Thoracic aorta (tissue), 2 donors: Measurements from ENCODE around the gene SAMHD1. TPM values are rescaled to one million over a fixed set of nuclear protein-coding genes. Genes with fewer than 3 reads are reported as not detected.
A peak's percentile ranks its signal among the peaks of the same experiment; 100 is the strongest.

Experiments
- ATAC-seq: fragments of 150-250 bp; one replicate; pipeline ENCODE4 v1.8.0; 2017; ENCODE audit warnings: low read depth; ENCODE audit not compliant: insufficient number of reproducible peaks, low FRiP score
- DNase-seq: peaks from one replicate; pipeline ENCODE4 v3.0.0-alpha.2; 2020; ENCODE audit warnings: low spot score
- H3K27ac ChIP-seq, 2 donors: fragments of 200-600 bp; sonication (generic); 1 replicate in 1 of 2; 2 replicates in 1 of 2; pipeline ENCODE4 v1.5.1; 2016; ENCODE audit warnings: mild to moderate bottlenecking in 2 of 2, moderate library complexity in 2 of 2
- H3K27me3 ChIP-seq: fragments of 200-600 bp; sonication (generic); replicated peaks from 2 replicates; pipeline ENCODE4 v1.6.0; 2016; ENCODE audit warnings: mild to moderate bottlenecking; ENCODE audit not compliant: insufficient read depth
- H3K36me3 ChIP-seq: fragments of 200-600 bp; sonication (generic); one replicate; pipeline ENCODE4 v1.5.1; 2016
- H3K4me1 ChIP-seq, 2 donors: fragments of 200-600 bp; sonication (generic); 1 replicate in 1 of 2; 2 replicates in 1 of 2; pipeline versions ENCODE4 v1.5.1 to v1.6.0; 2016; ENCODE audit warnings: low read depth in 2 of 2, mild to moderate bottlenecking in 1 of 2; ENCODE audit not compliant: control insufficient read depth in 1 of 2
- H3K4me3 ChIP-seq: fragments of 200-600 bp; sonication (generic); 2 replicates; pipeline ENCODE4 v1.5.1; 2016; ENCODE audit warnings: mild to moderate bottlenecking
- H3K9me3 ChIP-seq: fragments of 200-600 bp; sonication (generic); 2 replicates; pipeline ENCODE4 v1.5.1; 2016
- CTCF ChIP-seq: fragments of 200-600 bp; sonication (generic); IDR thresholded peaks from one replicate; pipeline ENCODE4 v1.5.1; 2019; ENCODE audit warnings: antibody characterized with exemption
- total RNA-seq, 2 donors: library from RNA; depleted of rRNA; stranded (reverse); fragments of >200 nt; gene quantifications; one replicate each; pipeline versions ENCODE4 v1.1.0 to v1.2.3, GENCODE V29; 2016

Gene SAMHD1
- total RNA-seq, 2 donors from 2014 or later: 229 to 365 TPM

- Histone ChIP-seq H3K27me3 (no peaks in the 10 kb centered on the region), H3K27ac (no peak overlapping the region), H3K9me3 (no peaks in the 10 kb centered on the region), H3K36me3 (peaks cover 31% of the 10 kb centered on the region), H3K4me3 (no peak overlapping the region), H3K4me1 (peaks cover 6 to 12% of the 10 kb centered on the region in 2 donors)
- ATAC-seq (no peak), DNase-seq (no peak)
- no peak for TF ChIP-seq CTCF
Measured at GRCh38 chr20:36888880-36889516, 62.5 kb downstream of the SAMHD1 start.

GRCh38 chr20:36887752-36888090 is 63.8 kb downstream of the SAMHD1 start:
- DNase-seq (no peak), ATAC-seq (no peak)
- Histone ChIP-seq H3K27ac (no peak overlapping the region), H3K4me3 (no peak overlapping the region), H3K9me3 (no peaks in the 10 kb centered on the region), H3K36me3 (peaks cover 20% of the 10 kb centered on the region), H3K27me3 (no peaks in the 10 kb centered on the region), H3K4me1 (peaks cover 6 to 12% of the 10 kb centered on the region in 2 donors)
- TF ChIP-seq CTCF: no peak

- no peaks in the 10 kb centered on the region for H3K9me3 ChIP-seq
- peak overlapping the region; percentile 49 for H3K4me3 ChIP-seq
- ATAC-seq: no peak
- DNase-seq: no peak
- H3K36me3 ChIP-seq: peaks cover 15% of the 10 kb centered on the region
- peaks cover 6 to 12% of the 10 kb centered on the region in 2 donors for H3K4me1 ChIP-seq
- H3K27ac ChIP-seq: no peak overlapping the region
- H3K27me3 ChIP-seq: no peaks in the 10 kb centered on the region
- peak; percentile 94 for TF ChIP-seq CTCF
Measured at GRCh38 chr20:36886859-36887751, 64.4 kb downstream of the SAMHD1 start.

- H3K36me3 ChIP-seq: no peaks in the 10 kb centered on the region
- no peak overlapping the region for H3K4me3 ChIP-seq
- H3K4me1 ChIP-seq: peaks cover 6 to 12% of the 10 kb centered on the region in 2 donors
- TF ChIP-seq CTCF: no peak
- H3K27ac ChIP-seq: no peak overlapping the region
- ATAC-seq (no peak), DNase-seq (no peak)
- no peaks in the 10 kb centered on the region for H3K27me3 ChIP-seq
- H3K9me3 ChIP-seq: no peaks in the 10 kb centered on the region
Measured at GRCh38 chr20:36885356-36885755, 66.2 kb downstream of the SAMHD1 start.

GRCh38 chr20:36883977-36884535 is 67.5 kb downstream of the SAMHD1 start:
- TF ChIP-seq CTCF: no peak
- H3K9me3 ChIP-seq: no peaks in the 10 kb centered on the region
- DNase-seq (no peak), ATAC-seq (no peak)
- H3K27ac ChIP-seq: no peak overlapping the region
- peaks cover 6 to 12% of the 10 kb centered on the region in 2 donors for H3K4me1 ChIP-seq
- no peak overlapping the region for H3K4me3 ChIP-seq
- H3K27me3 ChIP-seq: no peaks in the 10 kb centered on the region
- no peaks in the 10 kb centered on the region for H3K36me3 ChIP-seq
